Esophagus muscularis mucosa (tissue), 4 donors: ENCODE measurements around the gene HAS3. TPM values are rescaled to one million over a fixed set of nuclear protein-coding genes. Genes with fewer than 3 reads are reported as not detected.
"Not testable (repeated sequence)": the region's sequence is repeated elsewhere in the genome, so short reads cannot be mapped to it uniquely, and the experiment has no call there.

ENCODE experiments used
- DNase-seq: peaks from one replicate; pipeline ENCODE4 v3.0.0-alpha.2; 2017; ENCODE audit errors: extremely low spot score
- H3K27ac ChIP-seq, 4 donors: fragments of 200-600 bp; sonication (generic); replicated peaks in 1 of 4; 1 replicate in 3 of 4; 2 replicates in 1 of 4; pipeline ENCODE4 v1.5.1; 2016 to 2019; ENCODE audit warnings: mild to moderate bottlenecking in 1 of 4
- H3K27me3 ChIP-seq, 4 donors: fragments of 200-600 bp; sonication (generic); one replicate each; pipeline versions ENCODE4 v1.5.1 to v1.6.0; 2016 to 2019
- H3K36me3 ChIP-seq, 4 donors: fragments of 200-600 bp; sonication (generic); one replicate each; pipeline ENCODE4 v1.5.1; 2016 to 2019
- H3K4me1 ChIP-seq, 4 donors: fragments of 200-600 bp; sonication (generic); one replicate each; pipeline ENCODE4 v1.5.1; 2016 to 2019
- H3K4me3 ChIP-seq, 4 donors: fragments of 200-600 bp; sonication (generic); 1 replicate in 2 of 4; 2 replicates in 2 of 4; pipeline ENCODE4 v1.5.1; 2016 to 2019; ENCODE audit warnings: mild to moderate bottlenecking in 4 of 4, moderate library complexity in 1 of 4
- H3K9me3 ChIP-seq, 4 donors: fragments of 200-600 bp; sonication (generic); 1 replicate in 3 of 4; 2 replicates in 1 of 4; pipeline ENCODE4 v1.5.1; 2016 to 2019
- EP300 ChIP-seq: sonication (generic); formaldehyde crosslinking; IDR thresholded peaks from one replicate; pipeline ENCODE4 v1.6.1; 2017; ENCODE audit warnings: antibody characterized with exemption
- POLR2A ChIP-seq: fragments of 450-650 bp; IDR thresholded peaks from one replicate; pipeline ENCODE4 v1.6.1; 2017; ENCODE audit warnings: antibody characterized with exemption, moderate library complexity, mild to moderate bottlenecking, low read depth
- POLR2AphosphoS5 ChIP-seq, 2 donors: sonication (generic); formaldehyde crosslinking; IDR thresholded peaks; one replicate each; pipeline ENCODE4 v1.6.1; 2017; ENCODE audit warnings: antibody characterized with exemption in 2 of 2
- WGBS: methylation state at CpG from one replicate; pipeline ENCODE4 v1.1.5; 2018; 5-methylcytosine and 5-hydroxymethylcytosine counted together
- intact Hi-C: fragments of 100-400 bp; cut with DNase I; formaldehyde crosslinking; loops from one replicate; pipeline ENCODE4 v1.15.1; 2023
- total RNA-seq, 4 donors: library from RNA; depleted of rRNA; stranded (reverse); fragments of >200 nt; gene quantifications; one replicate each; pipeline versions ENCODE4 v1.1.0 to v1.2.1, GENCODE V29; 2016
- TF ChIP-seq, protein P1 (sequence below), 3 experiments: fragments of 200-600 bp in 2 of 3; fragments of 450-650 bp in 1 of 3; sonication (generic) in 2 of 3; IDR thresholded peaks; one replicate each; pipeline ENCODE4 v1.5.1; 2017 to 2019; ENCODE audit warnings: antibody characterized with exemption in 3 of 3, mild to moderate bottlenecking in 2 of 3, moderate library complexity in 1 of 3

Gene HAS3
- total RNA-seq, 4 donors from 2014 or later, result 0.13 to 1.3 (median 0.49) TPM

GRCh38 chr16:69131839-69132423 lies 26.5 kb downstream of the HAS3 start:
- WGBS, result under 1% methylated on average over 44 of the region's 53 CpGs
- intact Hi-C loops, result no loop called here
- H3K4me3 ChIP-seq, result peak overlapping the region; percentile 88 to 99 (median 95)

GRCh38 chr16:69132424-69133252 lies 27.2 kb downstream of the HAS3 start, which contains the start of the genes CHTF8 and UTP4:
CHTF8 (minus strand) TSS chr16:69132588; CDS start chr16:69121458, 11,130 bp downstream.
UTP4 (plus strand) TSS chr16:69132649; CDS start chr16:69133460, 811 bp downstream.
- peaks cover 21 to 54% (median 42%) of the 10 kb centered on the region in 4 donors for H3K4me1 ChIP-seq
- intact Hi-C loops, result no loop called here
- 2% methylated on average over 15 of the region's 78 CpGs for WGBS

More at GRCh38 chr16:69131839-69132423, 26.5 kb downstream of the HAS3 start:
- Histone ChIP-seq H3K36me3 (peaks cover 0 to 23% (median 10%) of the 10 kb centered on the region in 4 donors), H3K27me3 (no peaks in the 10 kb centered on the region), H3K27ac (peak overlapping the region; percentile 91 to 96 (median 95)), H3K4me1 (peaks cover 21 to 56% (median 43%) of the 10 kb centered on the region in 4 donors), H3K9me3 (no peaks in the 10 kb centered on the region)
- TF ChIP-seq, protein P1, sequence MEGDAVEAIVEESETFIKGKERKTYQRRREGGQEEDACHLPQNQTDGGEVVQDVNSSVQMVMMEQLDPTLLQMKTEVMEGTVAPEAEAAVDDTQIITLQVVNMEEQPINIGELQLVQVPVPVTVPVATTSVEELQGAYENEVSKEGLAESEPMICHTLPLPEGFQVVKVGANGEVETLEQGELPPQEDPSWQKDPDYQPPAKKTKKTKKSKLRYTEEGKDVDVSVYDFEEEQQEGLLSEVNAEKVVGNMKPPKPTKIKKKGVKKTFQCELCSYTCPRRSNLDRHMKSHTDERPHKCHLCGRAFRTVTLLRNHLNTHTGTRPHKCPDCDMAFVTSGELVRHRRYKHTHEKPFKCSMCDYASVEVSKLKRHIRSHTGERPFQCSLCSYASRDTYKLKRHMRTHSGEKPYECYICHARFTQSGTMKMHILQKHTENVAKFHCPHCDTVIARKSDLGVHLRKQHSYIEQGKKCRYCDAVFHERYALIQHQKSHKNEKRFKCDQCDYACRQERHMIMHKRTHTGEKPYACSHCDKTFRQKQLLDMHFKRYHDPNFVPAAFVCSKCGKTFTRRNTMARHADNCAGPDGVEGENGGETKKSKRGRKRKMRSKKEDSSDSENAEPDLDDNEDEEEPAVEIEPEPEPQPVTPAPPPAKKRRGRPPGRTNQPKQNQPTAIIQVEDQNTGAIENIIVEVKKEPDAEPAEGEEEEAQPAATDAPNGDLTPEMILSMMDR (IDR thresholded peaks at IDR 0.05), result no peak
- TF ChIP-seq POLR2A, result no peak
- TF ChIP-seq EP300, result no peak
- peak in 1 of 2 donors; percentile 17 for TF ChIP-seq POLR2AphosphoS5 (IDR thresholded peaks at IDR 0.05)
- DNase-seq, result no peak

GRCh38 chr16:69133373-69133954 lies 28.0 kb downstream of the HAS3 start:
- H3K27ac ChIP-seq, result peak overlapping the region in 2 of 4 donors; percentile 94 to 96
- TF ChIP-seq POLR2A, result no peak
- TF ChIP-seq EP300, result no peak
- no peak for TF ChIP-seq POLR2AphosphoS5 (IDR thresholded peaks at IDR 0.05)
- TF ChIP-seq, protein P1 (IDR thresholded peaks at IDR 0.05), result no peak
- intact Hi-C loops, result no loop called here
- peaks cover 7 to 28% (median 24%) of the 10 kb centered on the region in 4 donors for H3K36me3 ChIP-seq
- no peaks in the 10 kb centered on the region for H3K9me3 ChIP-seq
- WGBS, result 38% methylated on average over 5 of the region's 5 CpGs
- no peak for DNase-seq
- peaks cover 21 to 48% (median 39%) of the 10 kb centered on the region in 4 donors for H3K4me1 ChIP-seq
- H3K4me3 ChIP-seq, result peak overlapping the region; percentile 88 to 99 (median 95)
- no peaks in the 10 kb centered on the region for H3K27me3 ChIP-seq

More at GRCh38 chr16:69132424-69133252, 27.2 kb downstream of the HAS3 start, which contains the start of the genes CHTF8 and UTP4:
- Histone ChIP-seq H3K27ac (peak within 1 kb of the TSS; percentile 91 to 96 (median 95)), H3K36me3 (peaks cover 0 to 28% (median 17%) of the 10 kb centered on the region in 4 donors), H3K9me3 (no peaks in the 10 kb centered on the region), H3K27me3 (no peaks in the 10 kb centered on the region), H3K4me3 (peak within 1 kb of the TSS; percentile 88 to 99 (median 95))
- TF ChIP-seq, protein P1 (IDR thresholded peaks at IDR 0.05), result no peak
- TF ChIP-seq POLR2AphosphoS5 (IDR thresholded peaks at IDR 0.05) (peak; percentile 96), POLR2A (peak; percentile 82)
- DNase-seq, result peak; percentile 95

GRCh38 chr16:69138608-69139007 lies 33.2 kb downstream of the HAS3 start:
- DNase-seq, result no peak
- peaks cover 6 to 13% (median 8%) of the 10 kb centered on the region in 4 donors for H3K4me1 ChIP-seq
- H3K9me3 ChIP-seq, result no peaks in the 10 kb centered on the region
- intact Hi-C loops, result no loop called here
- 81% methylated on average over 2 of the region's 2 CpGs for WGBS
- peaks cover 39 to 76% (median 68%) of the 10 kb centered on the region in 4 donors for H3K36me3 ChIP-seq
- no peak overlapping the region for H3K27ac ChIP-seq
- no peak overlapping the region for H3K4me3 ChIP-seq
- H3K27me3 ChIP-seq, result no peaks in the 10 kb centered on the region
- TF ChIP-seq, protein P1 (IDR thresholded peaks at IDR 0.05), result no peak
- TF ChIP-seq POLR2A (no peak), POLR2AphosphoS5 (IDR thresholded peaks at IDR 0.05) (no peak), EP300 (no peak)

- intact Hi-C loops, H3K4me1 ChIP-seq, H3K4me3 ChIP-seq, DNase-seq, H3K27ac ChIP-seq, H3K27me3 ChIP-seq, H3K9me3 ChIP-seq: not testable (repeated sequence)
- WGBS, result 94% methylated on average over 7 of the region's 7 CpGs
- H3K36me3 ChIP-seq, result peaks cover 47 to 84% (median 76%) of the 10 kb centered on the region in 4 donors
These were observed 34.0 kb downstream of the HAS3 start for GRCh38 chr16:69139464-69139863.
